Activated CD8-positive, alpha-beta memory T cell treated with anti-CD3 and anti-CD28 coated beads for 24 hours (primary cell): ENCODE results near the gene TMEM213.
A peak's percentile ranks its signal among the peaks of the same experiment; 100 is the strongest.

ENCODE experiments used
- DNase-seq: peaks from one replicate; pipeline ENCODE4 v3.0.0-alpha.2; 2020

The TMEM213 gene

GRCh38 chr7:138843632-138844580, 46.1 kb downstream of the TMEM213 start:
- DNase-seq, result no peak

- no peak for DNase-seq
Observed at GRCh38 chr7:138845711-138846110, 47.9 kb downstream of the TMEM213 start.

- DNase-seq, result no peak
Observed at GRCh38 chr7:138848056-138848980, 50.5 kb downstream of the TMEM213 start.

GRCh38 chr7:138849701-138850100, 51.9 kb downstream of the TMEM213 start:
- no peak for DNase-seq

GRCh38 chr7:138852469-138852868, 54.7 kb downstream of the TMEM213 start:
- no peak for DNase-seq

GRCh38 chr7:138853448-138853847, 55.7 kb downstream of the TMEM213 start:
- DNase-seq, result no peak

GRCh38 chr7:138854115-138854645, 56.4 kb downstream of the TMEM213 start:
- no peak for DNase-seq

- DNase-seq, result no peak
Observed at GRCh38 chr7:138857728-138858127, 59.9 kb downstream of the TMEM213 start.

GRCh38 chr7:138861051-138861450, 63.3 kb downstream of the TMEM213 start:
- DNase-seq, result no peak

- DNase-seq, result no peak
Observed at GRCh38 chr7:138863931-138864330, 66.1 kb downstream of the TMEM213 start.

GRCh38 chr7:138864667-138865066, 66.9 kb downstream of the TMEM213 start:
- DNase-seq, result no peak

GRCh38 chr7:138865843-138866242, 68.0 kb downstream of the TMEM213 start:
- DNase-seq, result no peak

GRCh38 chr7:138866353-138866752, 68.6 kb downstream of the TMEM213 start:
- DNase-seq, result no peak

- DNase-seq, result no peak
Observed at GRCh38 chr7:138867744-138868143, 70.0 kb downstream of the TMEM213 start.

- DNase-seq, result no peak
Observed at GRCh38 chr7:138868711-138869110, 70.9 kb downstream of the TMEM213 start.

- no peak for DNase-seq
Observed at GRCh38 chr7:138869353-138869752, 71.6 kb downstream of the TMEM213 start.

- DNase-seq, result no peak
Observed at GRCh38 chr7:138871065-138871813, 73.4 kb downstream of the TMEM213 start.

GRCh38 chr7:138871814-138872090, 74.0 kb downstream of the TMEM213 start:
- DNase-seq, result no peak

- no peak for DNase-seq
Observed at GRCh38 chr7:138872576-138872975, 74.8 kb downstream of the TMEM213 start.

- DNase-seq, result no peak
Observed at GRCh38 chr7:138873220-138873892, 75.6 kb downstream of the TMEM213 start.

- DNase-seq, result peak; percentile 71
Observed at GRCh38 chr7:138875794-138876193, 78.0 kb downstream of the TMEM213 start.

- peak; percentile 17 for DNase-seq
Observed at GRCh38 chr7:138876326-138876725, 78.5 kb downstream of the TMEM213 start.
